Mucosa of rectum (tissue), 2 donors: ENCODE results near the gene GOLT1A.

Experiments used
- H3K27ac ChIP-seq, 2 donors: one replicate each; pipeline ENCODE4 v1.7.0; 2013; ENCODE audit warnings: inconsistent platforms in 2 of 2, low read depth in 2 of 2, low read length in 2 of 2
- H3K27me3 ChIP-seq, 2 donors: one replicate each; pipeline ENCODE4 v1.7.0; 2013; ENCODE audit warnings: low read length in 2 of 2; ENCODE audit not compliant: control insufficient read depth in 2 of 2, insufficient read depth in 2 of 2
- H3K36me3 ChIP-seq, 2 donors: one replicate each; pipeline ENCODE4 v1.7.0; 2013; ENCODE audit warnings: low read length in 2 of 2; ENCODE audit not compliant: control insufficient read depth in 2 of 2, insufficient read depth in 2 of 2
- H3K4me1 ChIP-seq, 2 donors: one replicate each; pipeline ENCODE4 v1.7.0; 2013; ENCODE audit warnings: low read length in 2 of 2, mild to moderate bottlenecking in 1 of 2; ENCODE audit not compliant: control insufficient read depth in 2 of 2, insufficient read depth in 2 of 2
- H3K4me3 ChIP-seq, 2 donors: one replicate each; pipeline ENCODE4 v1.7.0; 2013; ENCODE audit warnings: low read length in 2 of 2
- H3K9ac ChIP-seq, 2 donors: one replicate each; pipeline ENCODE4 v1.7.0; 2013; ENCODE audit warnings: low read length in 2 of 2, low read depth in 1 of 2, mild to moderate bottlenecking in 1 of 2
- H3K9me3 ChIP-seq, 2 donors: one replicate each; pipeline ENCODE4 v1.7.0; 2013; ENCODE audit warnings: low read length in 2 of 2; ENCODE audit not compliant: control insufficient read depth in 2 of 2
- donor health status: healthy.
- donor health status: Normal muscosa, but diverticular disease.

Gene GOLT1A

GRCh38 chr1:204221271-204221670, 7.5 kb upstream of the GOLT1A start:
- Histone ChIP-seq H3K27ac (no peak overlapping the region), H3K36me3 (peaks cover 40 to 50% of the 10 kb centered on the region in 2 donors), H3K4me1 (peaks cover 4 to 5% of the 10 kb centered on the region in 2 donors), H3K9ac (no peak overlapping the region), H3K27me3 (no peaks in the 10 kb centered on the region), H3K9me3 (no peaks in the 10 kb centered on the region), H3K4me3 (no peak overlapping the region)

GRCh38 chr1:204219971-204220616, 6.3 kb upstream of the GOLT1A start:
- Histone ChIP-seq H3K27ac (no peak overlapping the region), H3K9me3 (no peaks in the 10 kb centered on the region), H3K9ac (no peak overlapping the region), H3K27me3 (no peaks in the 10 kb centered on the region), H3K4me1 (no peaks in the 10 kb centered on the region), H3K4me3 (no peak overlapping the region), H3K36me3 (peaks cover 36 to 41% of the 10 kb centered on the region in 2 donors)

GRCh38 chr1:204218552-204218951, 4.8 kb upstream of the GOLT1A start:
- Histone ChIP-seq H3K9ac (no peak overlapping the region), H3K27ac (no peak overlapping the region), H3K4me1 (peaks cover 3 to 7% of the 10 kb centered on the region in 2 donors), H3K27me3 (no peaks in the 10 kb centered on the region), H3K9me3 (no peaks in the 10 kb centered on the region), H3K36me3 (peaks cover 24 to 28% of the 10 kb centered on the region in 2 donors), H3K4me3 (no peak overlapping the region)

GRCh38 chr1:204217648-204218000, 3.8 kb upstream of the GOLT1A start:
- Histone ChIP-seq H3K27me3 (no peaks in the 10 kb centered on the region), H3K4me3 (no peak overlapping the region), H3K4me1 (peaks cover 4 to 10% of the 10 kb centered on the region in 2 donors), H3K27ac (no peak overlapping the region), H3K36me3 (peaks cover 20 to 25% of the 10 kb centered on the region in 2 donors), H3K9me3 (no peaks in the 10 kb centered on the region), H3K9ac (no peak overlapping the region)

GRCh38 chr1:204216880-204217647, 3.3 kb upstream of the GOLT1A start:
- Histone ChIP-seq H3K27me3 (no peaks in the 10 kb centered on the region), H3K36me3 (peaks cover 15 to 19% of the 10 kb centered on the region in 2 donors), H3K9me3 (no peaks in the 10 kb centered on the region), H3K4me3 (no peak overlapping the region), H3K27ac (no peak overlapping the region), H3K9ac (no peak overlapping the region), H3K4me1 (peaks cover 4 to 10% of the 10 kb centered on the region in 2 donors)

GRCh38 chr1:204216236-204216635, 2.4 kb upstream of the GOLT1A start:
- peaks cover 4 to 10% of the 10 kb centered on the region in 2 donors for H3K4me1 ChIP-seq
- no peaks in the 10 kb centered on the region for H3K27me3 ChIP-seq
- no peak overlapping the region for H3K9ac ChIP-seq
- no peak overlapping the region for H3K27ac ChIP-seq
- no peaks in the 10 kb centered on the region for H3K9me3 ChIP-seq
- peaks cover 8 to 11% of the 10 kb centered on the region in 2 donors for H3K36me3 ChIP-seq
- no peak overlapping the region for H3K4me3 ChIP-seq

GRCh38 chr1:204212715-204213114, 1.1 kb downstream of the GOLT1A start:
- H3K9ac ChIP-seq = no peak overlapping the region
- H3K4me3 ChIP-seq = no peak overlapping the region
- no peaks in the 10 kb centered on the region for H3K27me3 ChIP-seq
- H3K4me1 ChIP-seq = peaks cover 4 to 10% of the 10 kb centered on the region in 2 donors
- no peaks in the 10 kb centered on the region for H3K9me3 ChIP-seq
- no peaks in the 10 kb centered on the region for H3K36me3 ChIP-seq
- no peak overlapping the region for H3K27ac ChIP-seq

GRCh38 chr1:204211046-204211445, 2.7 kb downstream of the GOLT1A start:
- no peak overlapping the region for H3K4me3 ChIP-seq
- peaks cover 3 to 8% of the 10 kb centered on the region in 2 donors for H3K27me3 ChIP-seq
- H3K4me1 ChIP-seq = peaks cover 4 to 10% of the 10 kb centered on the region in 2 donors
- no peaks in the 10 kb centered on the region for H3K9me3 ChIP-seq
- no peak overlapping the region for H3K9ac ChIP-seq
- no peaks in the 10 kb centered on the region for H3K36me3 ChIP-seq
- H3K27ac ChIP-seq = no peak overlapping the region

GRCh38 chr1:204207136-204207616, 6.6 kb downstream of the GOLT1A start:
- H3K27ac ChIP-seq = no peak overlapping the region
- H3K4me3 ChIP-seq = no peak overlapping the region
- no peak overlapping the region for H3K9ac ChIP-seq
- H3K36me3 ChIP-seq = no peaks in the 10 kb centered on the region
- no peaks in the 10 kb centered on the region for H3K4me1 ChIP-seq
- no peaks in the 10 kb centered on the region for H3K9me3 ChIP-seq
- peaks cover 3 to 8% of the 10 kb centered on the region in 2 donors for H3K27me3 ChIP-seq

- Histone ChIP-seq H3K9me3 (no peaks in the 10 kb centered on the region), H3K9ac (no peak overlapping the region), H3K36me3 (no peaks in the 10 kb centered on the region), H3K27me3 (peaks cover 6 to 8% of the 10 kb centered on the region in 2 donors), H3K27ac (no peak overlapping the region), H3K4me1 (no peaks in the 10 kb centered on the region), H3K4me3 (no peak overlapping the region)
These were observed 7.7 kb downstream of the GOLT1A start for GRCh38 chr1:204206121-204206520.
